GM11168 (cell line): ENCODE results near the gene MSL2.
"Not testable (repeated sequence)": the region's sequence is repeated elsewhere in the genome, so short reads cannot be mapped to it uniquely, and the experiment has no call there.

ENCODE experiments used
- in situ Hi-C: fragments of 300-500 bp; cut with MboI; formaldehyde crosslinking; loops from one replicate; pipeline ENCODE4 v1.12.0; 2022; ENCODE audit warnings: low sequenced_read_pairs; ENCODE audit not compliant: unreplicated experiment

MSL2 gene

DNA sequence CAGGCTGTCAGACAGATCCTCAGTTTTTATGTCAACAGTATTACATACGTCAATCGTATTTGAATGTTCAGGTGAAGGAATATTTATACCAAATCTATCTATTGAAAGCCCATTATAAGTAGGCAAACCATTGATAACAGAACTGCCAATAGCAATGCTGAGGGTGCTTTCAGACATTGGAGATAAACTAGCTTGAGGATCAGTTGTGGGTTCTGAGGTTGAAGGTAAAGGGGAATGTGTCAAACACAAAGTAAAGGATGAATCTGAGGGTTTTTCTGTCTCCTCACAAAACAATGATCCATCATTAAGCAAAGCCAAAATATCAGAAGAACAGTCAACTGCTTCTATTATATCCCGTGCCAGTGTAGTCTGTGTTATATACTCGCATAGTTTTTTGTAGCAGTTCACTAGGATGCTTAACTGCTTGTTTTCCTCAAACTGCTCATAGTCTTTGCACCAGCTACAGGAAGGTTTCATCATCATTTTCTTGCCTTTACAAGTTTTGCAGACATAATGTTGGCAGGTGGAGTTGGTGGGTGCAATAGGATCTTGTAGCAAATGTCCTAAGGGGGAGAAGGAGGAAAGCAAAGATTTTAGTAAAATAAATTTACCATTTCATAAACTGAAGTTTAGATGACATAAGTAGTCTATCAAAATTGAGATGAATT is 43.8 kb downstream of the MSL2 start:
- in situ Hi-C loops, result no loop called here

DNA sequence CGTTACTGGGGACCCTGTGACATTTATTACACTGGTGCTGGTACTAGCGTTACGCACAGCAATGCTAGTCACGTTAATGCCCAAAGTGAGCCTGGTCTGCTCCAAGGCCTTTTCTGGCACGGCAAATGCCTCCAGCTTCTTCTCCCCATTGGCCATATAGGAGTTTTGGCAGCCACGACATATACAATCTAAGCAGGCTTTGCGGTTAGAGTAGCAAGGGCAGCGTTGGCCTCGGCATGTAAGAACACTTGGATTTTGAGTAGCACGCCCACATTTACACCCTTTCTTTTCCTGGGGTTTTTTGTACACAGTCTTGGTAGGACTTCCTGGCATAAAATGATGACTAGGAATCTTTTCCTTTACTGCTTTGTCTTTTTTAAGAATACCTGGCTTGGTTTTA is 44.9 kb downstream of the MSL2 start:
- in situ Hi-C loops, result no loop called here

- in situ Hi-C loops, result no loop called here
Measured at GRCh38 chr3:136149667-136150066, 46.5 kb downstream of the MSL2 start.

- in situ Hi-C loops, result no loop called here
Measured at GRCh38 chr3:136146981-136147729, 49.0 kb downstream of the MSL2 start.

DNA sequence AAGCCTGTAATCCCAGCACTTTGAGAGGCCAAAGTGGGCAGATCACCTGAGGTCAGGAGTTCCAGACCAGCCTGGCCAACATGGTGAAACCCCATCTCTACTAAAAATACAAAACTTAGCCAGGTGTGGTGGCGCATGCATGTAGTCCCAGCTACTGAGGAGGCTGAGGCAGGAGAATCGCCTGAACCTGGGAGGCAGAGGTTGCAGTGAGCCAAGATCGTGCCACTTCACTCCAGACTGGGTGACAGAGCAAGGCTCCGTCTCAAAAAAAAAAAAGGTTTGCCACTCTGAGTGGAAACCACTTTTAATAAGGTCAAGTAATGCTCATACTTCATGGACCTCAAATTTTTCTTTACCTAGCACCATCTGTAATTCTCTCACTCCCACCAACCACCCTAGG is 51.7 kb downstream of the MSL2 start:
- in situ Hi-C loops, result not testable (repeated sequence)

DNA sequence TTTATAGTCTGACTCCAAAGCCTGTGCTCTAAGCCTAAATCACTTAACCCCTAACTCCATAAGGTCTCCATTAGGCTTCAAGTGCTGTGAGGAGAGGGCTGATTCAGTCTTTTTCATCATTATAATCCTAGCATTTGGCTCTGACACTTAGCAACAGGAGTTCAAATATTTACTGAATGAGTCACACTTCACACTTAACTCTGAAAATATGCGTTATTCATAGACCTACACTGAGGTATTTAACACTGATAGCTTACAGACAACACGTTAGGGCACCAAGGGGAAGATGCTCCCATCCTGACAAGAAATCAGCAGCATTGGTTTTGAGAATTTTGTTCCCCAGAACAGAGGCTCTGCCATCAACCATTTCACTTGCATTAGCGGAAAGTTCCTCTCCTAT is 53.5 kb downstream of the MSL2 start:
- in situ Hi-C loops, result no loop called here

GRCh38 chr3:136141891-136142290 is 54.2 kb downstream of the MSL2 start:
- in situ Hi-C loops, result no loop called here

DNA sequence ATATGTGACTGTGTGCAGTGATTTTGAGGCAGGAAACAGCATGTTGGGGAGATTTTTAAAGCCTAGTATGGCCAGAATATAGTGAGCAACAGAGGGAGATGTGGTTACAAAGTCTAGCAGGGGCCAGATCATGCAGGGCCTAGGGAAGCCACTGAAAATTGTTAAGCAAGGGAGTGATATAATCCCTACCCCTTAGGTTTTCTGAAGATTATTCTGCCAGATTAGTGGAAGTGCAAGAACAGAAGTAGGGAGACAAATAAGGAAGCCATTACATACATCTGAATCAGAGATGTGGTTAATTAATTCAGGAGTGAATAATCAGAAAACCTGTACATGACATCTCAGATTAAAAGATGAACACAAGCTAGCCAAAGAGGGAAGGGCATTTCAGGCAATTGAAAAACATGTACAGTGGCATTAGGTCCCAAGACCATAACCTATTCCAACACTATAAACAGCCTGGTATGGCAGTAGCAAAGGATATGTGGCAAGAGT is 54.8 kb downstream of the MSL2 start:
- in situ Hi-C loops, result no loop called here

- in situ Hi-C loops, result no loop called here
Measured at GRCh38 chr3:136136454-136136853, 59.7 kb downstream of the MSL2 start.

- in situ Hi-C loops, result no loop called here
Measured at GRCh38 chr3:136135039-136135802, 60.9 kb downstream of the MSL2 start.

- in situ Hi-C loops, result no loop called here
Measured at GRCh38 chr3:136134091-136134490, 62.0 kb downstream of the MSL2 start.

GRCh38 chr3:136131647-136132046 is 64.5 kb downstream of the MSL2 start:
- in situ Hi-C loops, result not testable (repeated sequence)

- in situ Hi-C loops, result no loop called here
Measured at GRCh38 chr3:136122006-136122405, 74.1 kb downstream of the MSL2 start.

GRCh38 chr3:136120373-136121348 is 75.5 kb downstream of the MSL2 start:
- in situ Hi-C loops, result no loop called here

- in situ Hi-C loops, result not testable (repeated sequence)
Measured at GRCh38 chr3:136119783-136120182, 76.4 kb downstream of the MSL2 start.

GRCh38 chr3:136119332-136119731 is 76.8 kb downstream of the MSL2 start:
- in situ Hi-C loops, result not testable (repeated sequence)

DNA sequence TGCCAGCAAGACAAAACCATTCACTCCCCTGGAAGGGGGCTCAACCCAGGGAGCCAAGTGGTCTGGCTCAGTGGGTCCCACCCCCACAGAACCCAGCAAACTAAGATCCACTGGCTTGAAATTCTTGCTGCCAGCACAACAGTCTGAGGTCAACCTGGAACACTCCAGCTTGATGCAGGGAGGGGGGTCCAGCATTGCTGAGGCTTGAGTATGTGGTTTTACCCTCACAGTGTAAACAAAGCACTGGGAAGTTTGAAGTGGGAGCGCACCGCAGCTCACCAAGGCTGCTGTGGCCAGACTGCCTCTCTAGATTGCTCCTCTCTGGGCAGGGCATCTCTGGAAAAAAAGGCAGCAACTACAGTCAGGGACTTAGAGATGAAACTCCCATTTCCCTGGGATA is 81.7 kb downstream of the MSL2 start:
- in situ Hi-C loops, result no loop called here

DNA sequence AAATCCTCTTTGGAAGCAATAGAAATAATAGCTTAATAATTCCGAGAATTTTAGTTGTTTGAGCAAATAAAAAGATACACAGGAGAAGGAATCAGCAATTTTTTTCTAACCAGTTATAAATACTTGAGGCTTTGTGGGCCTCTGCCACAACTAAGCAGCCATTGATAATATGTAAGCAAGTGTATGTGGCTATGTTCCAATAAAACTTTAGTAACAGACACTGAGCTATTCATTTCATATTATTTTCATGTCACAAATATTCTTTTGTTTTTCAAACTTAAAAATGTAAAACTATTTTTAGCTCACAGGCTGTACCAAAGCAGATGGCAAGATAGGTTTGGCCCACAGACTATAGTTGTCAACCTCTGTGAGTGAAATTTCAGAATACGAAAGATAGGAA is 85.7 kb downstream of the MSL2 start:
- in situ Hi-C loops, result no loop called here

DNA sequence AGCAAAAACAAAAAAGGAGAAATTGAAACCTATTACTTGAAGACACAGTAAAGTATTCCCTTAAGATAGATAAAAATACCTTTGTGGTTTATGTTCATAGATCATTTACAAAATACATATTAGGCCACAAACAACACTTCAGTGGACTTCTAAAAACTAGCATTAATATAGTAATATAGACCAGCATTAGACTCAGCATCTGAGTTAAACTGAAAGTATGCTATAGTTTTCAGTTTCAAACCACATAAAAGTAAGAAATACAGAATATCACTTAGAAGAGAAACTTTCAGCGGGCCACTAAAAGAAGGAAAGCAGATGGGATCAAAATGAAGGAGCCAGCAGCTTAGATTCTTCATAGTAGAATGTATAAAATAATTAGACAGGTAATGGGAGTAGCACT is 86.6 kb downstream of the MSL2 start:
- in situ Hi-C loops, result no loop called here

DNA sequence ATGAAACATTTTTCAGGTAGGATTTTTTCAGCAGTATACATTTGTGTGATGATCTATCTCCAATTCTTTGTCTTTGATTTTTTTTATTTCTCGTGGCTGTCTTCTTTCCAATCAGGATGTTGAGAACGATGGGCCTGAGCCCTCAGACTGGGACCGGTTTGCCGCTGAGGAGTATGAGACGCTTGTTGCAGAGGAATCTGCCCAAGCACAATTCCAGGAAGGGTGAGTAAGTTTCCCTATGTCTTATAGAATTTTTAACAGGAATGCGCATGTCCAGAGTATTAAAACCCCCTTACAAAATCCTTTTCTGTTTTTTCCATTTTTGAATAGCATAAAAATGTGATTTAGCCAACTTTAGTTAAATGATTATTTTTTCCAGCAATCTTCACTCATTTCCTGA is 90.0 kb downstream of the MSL2 start:
- in situ Hi-C loops, result no loop called here
